Stimulated activated CD4-positive, alpha-beta T cell treated with anti-CD3 and anti-CD28 coated beads, Interleukin-15, amount 100 ng/mL, for 48 hours (primary cell): ENCODE measurements around the gene MAPK1.
"Not testable (repeated sequence)": the region's sequence is repeated elsewhere in the genome, so short reads cannot be mapped to it uniquely, and the experiment has no call there.

Experiments
- DNase-seq, 2 donors: peaks; one replicate each; pipeline ENCODE4 v3.0.0-alpha.2; 2020; ENCODE audit warnings: low read depth in 2 of 2

Gene MAPK1

GRCh38 chr22:21845558-21846453 is 21.6 kb downstream of the MAPK1 start:
- no peak for DNase-seq

GRCh38 chr22:21842946-21843345 is 24.5 kb downstream of the MAPK1 start:
- DNase-seq = no peak

GRCh38 chr22:21841422-21841821 is 26.0 kb downstream of the MAPK1 start:
- DNase-seq = no peak

- no peak for DNase-seq
Measured at GRCh38 chr22:21840236-21840823, 27.1 kb downstream of the MAPK1 start.

- no peak for DNase-seq
Measured at GRCh38 chr22:21839765-21840140, 27.7 kb downstream of the MAPK1 start.

- DNase-seq = not testable (repeated sequence)
Measured at GRCh38 chr22:21839104-21839764, 28.2 kb downstream of the MAPK1 start.

GRCh38 chr22:21837248-21837979 is 30.0 kb downstream of the MAPK1 start:
- DNase-seq = no peak

GRCh38 chr22:21836486-21836885 is 31.0 kb downstream of the MAPK1 start:
- DNase-seq = not testable (repeated sequence)

- no peak for DNase-seq
Measured at GRCh38 chr22:21835378-21835777, 32.1 kb downstream of the MAPK1 start.

- DNase-seq = no peak
Measured at GRCh38 chr22:21834869-21835268, 32.6 kb downstream of the MAPK1 start.

GRCh38 chr22:21832291-21833290 is 34.9 kb downstream of the MAPK1 start:
- DNase-seq = no peak

GRCh38 chr22:21829523-21829922 is 37.9 kb downstream of the MAPK1 start:
- DNase-seq = no peak

- no peak for DNase-seq
Measured at GRCh38 chr22:21828268-21828638, 39.2 kb downstream of the MAPK1 start.

GRCh38 chr22:21827628-21828267 is 39.7 kb downstream of the MAPK1 start:
- no peak for DNase-seq

GRCh38 chr22:21826204-21826603 is 41.2 kb downstream of the MAPK1 start:
- no peak for DNase-seq

GRCh38 chr22:21824962-21825361 is 42.5 kb downstream of the MAPK1 start:
- DNase-seq = not testable (repeated sequence)

- DNase-seq = no peak
Measured at GRCh38 chr22:21824445-21824912, 43.0 kb downstream of the MAPK1 start.

- no peak for DNase-seq
Measured at GRCh38 chr22:21823740-21824444, 43.6 kb downstream of the MAPK1 start.

GRCh38 chr22:21819183-21819770 is 48.2 kb downstream of the MAPK1 start:
- no peak for DNase-seq
